ENCODE data around the gene SH3BGR. TPM values are rescaled to one million over a fixed set of nuclear protein-coding genes. Genes with fewer than 3 reads are reported as not detected.

SH3BGR gene
- total RNA-seq, 2 donors from 2014 or later, result 14.6 to 24.9 TPM

DNA sequence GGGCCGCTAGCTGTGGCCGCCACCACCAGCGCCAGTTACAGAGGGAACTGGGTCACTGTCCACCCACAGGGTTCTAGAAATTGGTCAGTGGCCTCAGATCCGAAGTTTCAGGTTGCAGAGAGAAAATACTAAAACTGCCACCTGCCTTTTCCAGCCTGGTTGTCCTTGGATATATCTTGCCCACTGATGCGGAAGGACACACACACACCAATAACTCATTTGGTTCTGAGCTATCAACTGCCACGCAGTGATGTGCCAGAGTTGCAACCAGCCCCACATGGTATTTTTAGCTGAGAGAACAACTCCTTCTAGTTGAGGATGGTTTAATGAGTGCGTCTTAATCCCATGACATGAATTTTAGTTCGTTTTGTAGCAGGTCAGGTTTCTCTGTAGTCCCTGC, 68.1 kb downstream of the SH3BGR start:
- peaks cover 3 to 16% of the 10 kb centered on the region in 2 donors for H3K4me1 ChIP-seq (ENCODE audit: control insufficient read depth in 1 of 2, low read depth in 2 of 2)
- DNase-seq (ENCODE audit: low spot score) (no peak), ATAC-seq (ENCODE audit: insufficient number of reproducible peaks, low FRiP score, low read depth) (no peak)
- H3K4me3 ChIP-seq, result no peak overlapping the region
- H3K27me3 ChIP-seq (replicated peaks; ENCODE audit: insufficient read depth), result no peaks in the 10 kb centered on the region
- H3K27ac ChIP-seq, result no peak overlapping the region
- H3K9me3 ChIP-seq, result no peaks in the 10 kb centered on the region
- TF ChIP-seq, protein P1, sequence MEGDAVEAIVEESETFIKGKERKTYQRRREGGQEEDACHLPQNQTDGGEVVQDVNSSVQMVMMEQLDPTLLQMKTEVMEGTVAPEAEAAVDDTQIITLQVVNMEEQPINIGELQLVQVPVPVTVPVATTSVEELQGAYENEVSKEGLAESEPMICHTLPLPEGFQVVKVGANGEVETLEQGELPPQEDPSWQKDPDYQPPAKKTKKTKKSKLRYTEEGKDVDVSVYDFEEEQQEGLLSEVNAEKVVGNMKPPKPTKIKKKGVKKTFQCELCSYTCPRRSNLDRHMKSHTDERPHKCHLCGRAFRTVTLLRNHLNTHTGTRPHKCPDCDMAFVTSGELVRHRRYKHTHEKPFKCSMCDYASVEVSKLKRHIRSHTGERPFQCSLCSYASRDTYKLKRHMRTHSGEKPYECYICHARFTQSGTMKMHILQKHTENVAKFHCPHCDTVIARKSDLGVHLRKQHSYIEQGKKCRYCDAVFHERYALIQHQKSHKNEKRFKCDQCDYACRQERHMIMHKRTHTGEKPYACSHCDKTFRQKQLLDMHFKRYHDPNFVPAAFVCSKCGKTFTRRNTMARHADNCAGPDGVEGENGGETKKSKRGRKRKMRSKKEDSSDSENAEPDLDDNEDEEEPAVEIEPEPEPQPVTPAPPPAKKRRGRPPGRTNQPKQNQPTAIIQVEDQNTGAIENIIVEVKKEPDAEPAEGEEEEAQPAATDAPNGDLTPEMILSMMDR (IDR thresholded peaks at IDR 0.05), result no peak
- peaks cover 7% of the 10 kb centered on the region for H3K36me3 ChIP-seq

DNA sequence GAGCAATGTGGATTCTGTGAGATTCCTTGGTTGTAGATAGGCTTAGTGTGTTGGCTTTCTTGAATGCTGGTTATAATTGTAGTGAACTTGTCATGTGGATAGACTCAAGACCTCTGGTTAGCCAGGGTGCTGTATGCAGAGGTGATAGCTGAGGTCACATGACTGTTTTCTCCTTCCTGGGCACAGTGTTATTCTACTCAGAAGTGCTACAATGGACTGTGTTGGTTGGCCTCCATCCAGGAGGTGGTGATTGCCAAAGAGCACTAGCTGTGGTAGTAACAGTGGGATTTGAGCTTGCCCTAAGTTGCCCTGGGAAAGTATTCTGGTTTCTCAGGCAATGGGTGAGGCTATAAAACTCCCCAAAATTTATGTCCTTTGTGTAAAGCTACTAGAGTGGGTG, 71.6 kb downstream of the SH3BGR start:
- TF ChIP-seq, protein P1 (IDR thresholded peaks at IDR 0.05), result no peak
- no peak for DNase-seq (ENCODE audit: low spot score)
- H3K27me3 ChIP-seq (replicated peaks; ENCODE audit: insufficient read depth), result no peaks in the 10 kb centered on the region
- no peaks in the 10 kb centered on the region for H3K36me3 ChIP-seq
- no peak for ATAC-seq (ENCODE audit: insufficient number of reproducible peaks, low FRiP score, low read depth)
- no peak overlapping the region for H3K4me3 ChIP-seq
- no peak overlapping the region for H3K27ac ChIP-seq
- no peaks in the 10 kb centered on the region for H3K9me3 ChIP-seq
- peaks cover 3 to 16% of the 10 kb centered on the region in 2 donors for H3K4me1 ChIP-seq (ENCODE audit: control insufficient read depth in 1 of 2, low read depth in 2 of 2)

DNA sequence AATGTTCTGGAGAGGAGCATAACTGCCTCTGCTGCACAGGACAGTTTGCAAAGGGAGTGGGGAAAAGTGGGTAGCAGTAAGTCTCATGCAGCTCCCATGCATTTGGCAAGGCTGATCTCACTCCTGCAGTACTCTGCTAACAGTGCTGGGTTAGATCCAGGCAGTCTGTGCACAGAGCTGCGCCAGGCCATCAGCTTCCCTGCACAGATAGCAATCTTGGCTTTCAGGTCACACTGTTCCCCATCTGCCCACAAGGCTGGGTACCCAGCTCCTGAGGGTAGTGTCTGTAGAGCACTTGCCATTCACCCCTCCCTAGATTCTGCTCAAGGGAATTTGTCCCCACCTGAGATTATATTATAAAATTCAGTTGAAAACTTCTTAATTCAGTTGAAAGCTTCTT, 72.1 kb downstream of the SH3BGR start:
- no peak for ATAC-seq (ENCODE audit: insufficient number of reproducible peaks, low FRiP score, low read depth)

DNA sequence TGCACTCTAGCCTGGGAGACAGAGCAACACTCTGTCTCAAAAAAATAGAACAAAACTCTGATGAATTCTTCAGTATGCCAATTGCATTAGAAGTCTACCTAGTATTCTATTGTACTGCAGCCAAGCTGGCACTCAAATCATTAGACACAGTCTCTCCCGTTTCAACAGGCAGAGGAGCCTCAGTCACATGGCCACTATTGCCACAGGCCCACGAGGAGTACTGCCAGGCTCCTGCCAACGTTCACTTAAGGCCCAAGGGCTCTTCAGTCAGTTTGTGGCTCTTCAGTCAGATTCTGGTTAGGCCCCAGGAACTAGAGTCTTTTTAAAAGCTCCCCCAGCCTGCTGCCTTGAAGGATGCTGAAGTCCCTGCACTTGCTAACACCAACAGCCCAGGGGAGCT, 73.4 kb downstream of the SH3BGR start:
- H3K27me3 ChIP-seq (replicated peaks; ENCODE audit: insufficient read depth), result no peaks in the 10 kb centered on the region
- DNase-seq (ENCODE audit: low spot score) (no peak), ATAC-seq (ENCODE audit: insufficient number of reproducible peaks, low FRiP score, low read depth) (no peak)
- TF ChIP-seq, protein P1 (IDR thresholded peaks at IDR 0.05), result no peak
- no peak overlapping the region for H3K4me3 ChIP-seq
- H3K4me1 ChIP-seq (ENCODE audit: control insufficient read depth in 1 of 2, low read depth in 2 of 2), result peaks cover 0 to 16% of the 10 kb centered on the region in 2 donors
- H3K36me3 ChIP-seq, result no peaks in the 10 kb centered on the region
- H3K27ac ChIP-seq, result no peak overlapping the region
- H3K9me3 ChIP-seq, result no peaks in the 10 kb centered on the region

More for the DNA sequence above, 72.1 kb downstream of the SH3BGR start:
- Histone ChIP-seq H3K36me3 (no peaks in the 10 kb centered on the region), H3K27me3 (replicated peaks; ENCODE audit: insufficient read depth) (no peaks in the 10 kb centered on the region), H3K27ac (no peak overlapping the region), H3K9me3 (no peaks in the 10 kb centered on the region), H3K4me1 (ENCODE audit: control insufficient read depth in 1 of 2, low read depth in 2 of 2) (peaks cover 0 to 16% of the 10 kb centered on the region in 2 donors), H3K4me3 (no peak overlapping the region)
- TF ChIP-seq, protein P1 (IDR thresholded peaks at IDR 0.05), result no peak
- DNase-seq (ENCODE audit: low spot score), result no peak

DNA sequence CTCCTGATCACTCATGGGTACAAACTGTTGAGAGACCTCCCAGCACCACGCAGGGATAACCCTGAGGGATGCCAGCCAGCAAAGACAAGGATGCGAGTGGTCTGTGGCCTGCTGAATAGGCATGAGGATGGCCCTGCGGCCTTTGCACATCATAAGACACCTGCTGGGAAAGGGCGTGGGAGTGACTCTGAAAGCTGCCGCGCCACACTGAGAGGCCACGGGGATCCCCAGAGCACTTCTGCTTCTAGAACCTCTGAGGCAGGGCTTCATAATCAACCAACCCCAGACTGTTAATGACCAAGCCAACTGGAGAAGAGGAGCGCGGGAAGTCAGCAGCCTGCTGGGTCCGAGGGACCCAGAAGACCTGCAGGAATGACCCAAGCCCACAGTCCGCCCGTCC, 73.8 kb downstream of the SH3BGR start:
- ATAC-seq (ENCODE audit: insufficient number of reproducible peaks, low FRiP score, low read depth), result no peak
- Histone ChIP-seq H3K4me3 (no peak overlapping the region), H3K27ac (no peak overlapping the region), H3K9me3 (no peaks in the 10 kb centered on the region), H3K27me3 (replicated peaks; ENCODE audit: insufficient read depth) (no peaks in the 10 kb centered on the region), H3K36me3 (no peaks in the 10 kb centered on the region), H3K4me1 (ENCODE audit: control insufficient read depth in 1 of 2, low read depth in 2 of 2) (peaks cover 0 to 16% of the 10 kb centered on the region in 2 donors)
- TF ChIP-seq, protein P1 (IDR thresholded peaks at IDR 0.05), result no peak
- no peak for DNase-seq (ENCODE audit: low spot score)
